D721Med (cell line): Measurements from ENCODE around the gene PNPO.
A peak's percentile ranks its signal among the peaks of the same experiment; 100 is the strongest.

Source experiments
- DNase-seq: peaks from one replicate; pipeline ENCODE4 v3.0.0; 2011; ENCODE audit warnings: low spot score; ENCODE audit not compliant: insufficient read length
- FAIRE-seq: peaks from 2 replicates; lab custom pipeline; 2011; peaks lifted over from hg19 to GRCh38; lab: Jason Lieb, UNC
- TF ChIP-seq, protein P1 (sequence below): IDR thresholded peaks from 2 replicates; pipeline ENCODE4 v1.5.1; 2012; ENCODE audit warnings: mild to moderate bottlenecking, control low read depth; ENCODE audit not compliant: insufficient read depth; ENCODE audit errors: missing control alignments

PNPO gene

DNA sequence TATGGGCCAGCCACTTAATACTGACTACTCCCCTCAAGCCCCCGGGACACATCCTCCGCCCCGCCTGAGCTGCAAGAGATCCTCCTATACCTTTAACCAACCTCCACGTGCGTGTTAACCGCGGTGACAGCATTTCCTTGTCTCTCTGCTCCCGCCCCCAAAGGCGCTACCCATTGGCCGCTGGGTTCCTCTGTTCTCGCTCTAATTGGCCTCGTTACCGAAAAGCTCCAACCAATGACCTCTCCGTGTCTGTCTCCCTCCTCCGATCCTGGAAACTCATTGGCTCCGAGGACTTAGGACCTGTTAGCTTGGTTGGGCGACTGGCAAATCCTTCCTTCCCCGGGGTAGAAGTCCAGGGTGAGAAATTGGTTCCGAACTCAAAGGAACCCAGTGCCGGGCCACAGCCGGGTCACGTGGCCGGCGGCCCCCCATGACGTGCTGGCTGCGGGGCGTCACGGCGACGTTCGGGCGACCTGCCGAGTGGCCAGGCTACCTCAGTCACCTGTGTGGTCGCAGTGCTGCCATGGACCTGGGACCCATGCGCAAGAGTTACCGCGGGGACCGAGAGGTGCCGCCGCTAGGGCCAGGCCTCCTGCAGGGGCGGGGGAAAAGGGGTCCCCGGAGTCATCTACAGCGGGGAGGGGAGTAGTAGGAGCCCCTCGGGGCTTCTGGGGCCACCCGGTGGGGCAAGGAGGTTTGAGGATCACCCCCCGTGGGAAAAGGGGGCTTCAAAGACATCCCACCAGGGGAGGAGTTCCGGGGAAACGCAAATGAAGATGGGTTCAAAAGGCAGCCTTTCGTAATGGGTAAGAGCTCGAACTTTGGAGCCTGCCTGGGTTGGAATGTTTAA is at the start of gene PNPO:
TSS of gene PNPO (plus strand) at position 326 of the 850 bp plus-strand sequence. CDS start at position 431, 105 bp downstream.
- no peak for DNase-seq
- TF ChIP-seq, protein P1, sequence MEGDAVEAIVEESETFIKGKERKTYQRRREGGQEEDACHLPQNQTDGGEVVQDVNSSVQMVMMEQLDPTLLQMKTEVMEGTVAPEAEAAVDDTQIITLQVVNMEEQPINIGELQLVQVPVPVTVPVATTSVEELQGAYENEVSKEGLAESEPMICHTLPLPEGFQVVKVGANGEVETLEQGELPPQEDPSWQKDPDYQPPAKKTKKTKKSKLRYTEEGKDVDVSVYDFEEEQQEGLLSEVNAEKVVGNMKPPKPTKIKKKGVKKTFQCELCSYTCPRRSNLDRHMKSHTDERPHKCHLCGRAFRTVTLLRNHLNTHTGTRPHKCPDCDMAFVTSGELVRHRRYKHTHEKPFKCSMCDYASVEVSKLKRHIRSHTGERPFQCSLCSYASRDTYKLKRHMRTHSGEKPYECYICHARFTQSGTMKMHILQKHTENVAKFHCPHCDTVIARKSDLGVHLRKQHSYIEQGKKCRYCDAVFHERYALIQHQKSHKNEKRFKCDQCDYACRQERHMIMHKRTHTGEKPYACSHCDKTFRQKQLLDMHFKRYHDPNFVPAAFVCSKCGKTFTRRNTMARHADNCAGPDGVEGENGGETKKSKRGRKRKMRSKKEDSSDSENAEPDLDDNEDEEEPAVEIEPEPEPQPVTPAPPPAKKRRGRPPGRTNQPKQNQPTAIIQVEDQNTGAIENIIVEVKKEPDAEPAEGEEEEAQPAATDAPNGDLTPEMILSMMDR = no peak
- FAIRE-seq = no peak

DNA sequence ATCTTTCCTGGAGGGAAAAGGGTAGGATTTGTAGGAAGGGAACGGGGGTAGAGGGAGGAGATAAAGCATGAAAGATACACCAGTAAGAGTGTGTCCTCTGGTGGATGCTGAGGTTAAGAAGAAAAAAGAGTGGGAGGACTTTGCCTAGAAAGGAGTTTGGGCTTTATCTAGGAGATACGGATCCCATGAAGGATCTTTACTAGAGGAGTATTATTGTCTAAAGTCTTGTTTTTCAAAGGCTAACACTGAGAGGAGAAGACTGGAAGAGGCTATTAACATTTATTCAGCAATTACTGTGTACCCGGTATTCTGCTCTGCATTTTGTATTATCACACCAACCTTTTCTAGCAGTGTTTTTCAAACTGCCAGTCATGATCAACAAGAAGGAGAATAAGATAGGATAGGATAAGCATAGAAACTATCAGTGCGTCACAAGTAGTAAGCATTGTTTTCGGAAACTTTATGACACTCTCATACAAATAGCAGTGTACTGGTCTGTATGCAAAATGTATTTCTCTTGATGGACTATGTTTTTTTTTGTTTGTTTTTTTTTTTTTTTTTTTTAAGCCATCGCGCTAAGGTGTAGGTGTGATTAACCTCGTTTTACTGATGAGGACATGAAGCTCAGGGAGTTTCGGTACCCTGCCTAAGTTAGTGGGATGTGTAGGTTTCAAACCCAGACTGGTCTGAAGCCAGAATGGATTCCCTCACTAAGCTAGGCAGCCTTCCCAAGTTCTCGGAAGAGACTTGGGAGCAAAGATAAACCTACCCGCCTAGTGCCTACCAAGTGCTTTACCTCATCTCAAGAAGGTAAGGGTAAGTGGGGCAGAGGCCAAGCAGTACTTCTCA is 46.6 kb upstream of the PNPO start:
- FAIRE-seq = no peak
- DNase-seq = no peak
- TF ChIP-seq, protein P1 = no peak

DNA sequence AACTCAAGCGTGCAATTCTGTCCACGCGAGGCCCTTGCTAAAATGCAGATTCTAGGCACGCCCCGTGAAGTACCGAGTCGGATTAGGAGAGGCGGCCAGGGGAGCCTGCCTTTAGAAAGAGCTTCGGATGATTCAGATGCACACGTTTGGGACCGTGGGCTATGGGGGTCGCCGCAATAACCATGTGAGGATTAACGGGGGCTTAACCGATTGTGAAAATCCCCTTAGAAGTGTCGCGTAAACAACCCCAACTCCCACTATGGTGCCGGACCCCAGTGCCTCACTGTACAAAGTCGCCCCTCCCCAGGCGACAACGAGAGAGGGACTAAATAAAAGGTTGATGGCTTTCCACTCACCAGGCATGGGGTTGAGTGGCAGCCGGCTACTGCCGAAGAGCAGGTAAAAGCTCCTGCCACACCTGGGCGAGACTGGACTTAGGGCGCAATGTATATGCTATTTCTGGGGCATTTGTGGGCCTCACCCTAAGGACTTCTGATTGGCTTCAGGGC is 46.0 kb upstream of the PNPO start:
- DNase-seq = no peak
- TF ChIP-seq, protein P1 = no peak
- FAIRE-seq = no peak

DNA sequence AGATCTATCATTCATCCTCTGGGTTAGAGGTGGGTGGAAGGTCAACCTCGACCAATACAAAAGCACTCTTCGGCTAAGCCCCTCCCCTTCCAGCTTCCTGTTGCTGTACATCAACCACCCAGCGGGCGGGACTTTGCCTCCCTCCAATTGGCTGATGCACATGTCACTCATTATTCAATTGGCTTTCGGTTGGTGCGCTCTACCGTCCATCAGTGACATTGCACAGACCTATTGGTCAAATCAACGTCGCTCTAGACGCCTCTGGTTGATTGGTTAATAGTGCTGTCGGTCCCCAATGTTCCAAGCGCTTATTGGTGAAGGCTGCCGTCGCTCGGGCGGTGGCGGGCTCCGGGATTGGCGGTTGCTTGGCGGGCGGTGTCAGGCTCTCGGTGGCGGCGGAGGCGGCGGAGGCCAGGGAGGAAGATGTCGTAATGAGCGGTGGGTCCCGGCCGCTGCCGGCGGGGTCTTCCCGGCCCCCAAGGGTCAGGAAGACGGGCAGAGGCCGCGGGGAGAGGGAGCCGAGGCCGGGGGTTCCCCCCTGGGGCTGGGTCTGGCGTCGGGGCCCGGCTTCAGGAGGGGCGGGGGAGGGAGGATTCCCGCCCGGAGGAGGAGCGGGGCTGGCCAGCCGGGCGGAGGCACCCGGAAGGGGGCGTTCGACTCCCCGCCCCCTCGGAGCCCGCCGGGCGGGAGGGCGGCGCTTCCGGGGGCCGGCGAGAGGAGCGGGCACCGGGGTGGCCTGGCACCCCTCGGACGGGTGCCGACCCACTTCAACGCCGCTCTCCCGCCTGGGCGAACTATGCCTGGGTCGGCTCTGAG is 45.3 kb upstream of the PNPO start, which contains the start of gene SP2:
TSS of gene SP2 (plus strand) at position 381 of the 816 bp plus-strand sequence. CDS start at position 432, 51 bp downstream.
- TF ChIP-seq, protein P1 = no peak
- FAIRE-seq (peak; percentile 46), DNase-seq (peak; percentile 88)

DNA sequence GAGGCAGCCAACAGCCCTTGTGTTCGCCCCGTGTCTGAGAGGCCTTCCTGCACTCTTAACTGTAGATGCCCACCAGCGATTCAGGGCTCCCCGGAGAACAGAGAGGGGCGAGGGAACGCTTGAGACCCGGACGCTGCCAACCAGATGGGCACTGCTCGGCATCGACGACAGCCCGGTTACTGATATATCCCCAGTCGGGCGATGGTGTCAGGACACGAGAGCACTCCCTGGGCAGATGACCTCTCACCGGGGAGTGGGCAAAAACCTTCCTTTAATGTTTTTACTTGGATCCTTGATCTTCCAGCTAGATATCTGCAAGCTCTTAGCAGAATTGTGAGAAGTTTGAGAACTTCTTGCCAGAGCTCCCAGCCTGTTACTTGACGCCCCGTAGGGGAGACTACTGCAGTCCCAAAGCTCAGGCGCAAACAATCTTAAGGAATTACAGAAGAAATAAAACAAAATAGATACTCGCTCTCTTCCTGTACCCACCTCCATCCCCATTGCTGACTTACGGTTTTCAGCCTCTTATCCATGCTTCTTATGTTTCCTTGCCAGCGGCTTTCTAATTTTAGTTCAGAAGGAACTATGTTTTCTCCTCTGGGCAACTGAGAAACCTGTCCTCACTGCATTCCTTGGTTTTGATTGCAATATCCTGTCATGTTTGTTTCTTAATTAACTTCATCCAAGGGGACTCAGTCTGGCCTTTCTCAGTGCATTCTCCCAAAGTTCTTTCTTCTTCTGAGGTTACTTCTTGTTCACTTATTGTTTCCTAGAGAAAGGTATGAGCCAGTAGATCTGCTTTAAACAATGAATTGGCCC is 44.5 kb upstream of the PNPO start:
- TF ChIP-seq, protein P1 = no peak
- no peak for DNase-seq
- no peak for FAIRE-seq

DNA sequence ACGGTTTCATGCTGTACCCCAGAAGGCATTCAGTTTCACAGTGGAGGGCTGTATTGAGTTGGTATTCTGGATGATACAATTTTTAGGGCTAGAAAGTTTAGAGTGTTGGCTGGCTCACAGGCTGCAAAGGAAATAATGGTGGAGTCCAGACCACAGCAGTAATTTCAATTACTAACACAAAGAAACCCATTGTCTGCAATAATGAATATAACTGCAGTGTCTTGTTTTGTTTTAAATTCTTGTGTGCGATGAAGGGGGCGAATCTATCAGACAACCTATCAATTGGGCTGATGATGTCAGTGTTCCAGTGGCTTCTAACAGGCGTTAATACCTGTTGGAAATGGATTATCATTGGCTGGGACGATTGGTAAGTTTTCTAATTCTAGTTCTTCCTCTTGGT is 43.8 kb upstream of the PNPO start:
- no peak for FAIRE-seq
- no peak for DNase-seq
- TF ChIP-seq, protein P1 = no peak
